Measurements from ENCODE around the gene GSAP.

Gene GSAP

GRCh38 chr7:77441046-77441445 lies 24.9 kb upstream of the GSAP start:
- H3K9me3 ChIP-seq (ENCODE audit: control insufficient read depth, insufficient read depth, low read length): no peaks in the 10 kb centered on the region
- no CpG with 5 or more reads among the region's 2 CpGs for WGBS (ENCODE audit: insufficient coverage, insufficient read length)
- no peaks in the 10 kb centered on the region for H3K36me3 ChIP-seq (ENCODE audit: control insufficient read depth, insufficient read depth, low read length)
- no peaks in the 10 kb centered on the region for H3K4me1 ChIP-seq (ENCODE audit: control insufficient read depth, insufficient read depth, low read length)
- H3K27me3 ChIP-seq (ENCODE audit: control insufficient read depth, insufficient read depth, low read length): no peaks in the 10 kb centered on the region
- H3K27ac ChIP-seq (ENCODE audit: low read length): no peak overlapping the region
- no peak for DNase-seq (ENCODE audit: low read depth, low spot score)
- no peak overlapping the region for H3K4me3 ChIP-seq (ENCODE audit: low read length)

- DNase-seq (ENCODE audit: low read depth, low spot score): no peak
- no peaks in the 10 kb centered on the region for H3K36me3 ChIP-seq (ENCODE audit: control insufficient read depth, insufficient read depth, low read length)
- no peak overlapping the region for H3K4me3 ChIP-seq (ENCODE audit: low read length)
- no CpG with 5 or more reads among the region's 5 CpGs for WGBS (ENCODE audit: insufficient coverage, insufficient read length)
- H3K9me3 ChIP-seq (ENCODE audit: control insufficient read depth, insufficient read depth, low read length): no peaks in the 10 kb centered on the region
- no peaks in the 10 kb centered on the region for H3K4me1 ChIP-seq (ENCODE audit: control insufficient read depth, insufficient read depth, low read length)
- H3K27ac ChIP-seq (ENCODE audit: low read length): no peak overlapping the region
- no peaks in the 10 kb centered on the region for H3K27me3 ChIP-seq (ENCODE audit: control insufficient read depth, insufficient read depth, low read length)
Observed at GRCh38 chr7:77439572-77439971, 23.4 kb upstream of the GSAP start.

- Histone ChIP-seq H3K27ac (ENCODE audit: low read length) (no peak overlapping the region), H3K4me3 (ENCODE audit: low read length) (no peak overlapping the region), H3K9me3 (ENCODE audit: control insufficient read depth, insufficient read depth, low read length) (no peaks in the 10 kb centered on the region), H3K27me3 (ENCODE audit: control insufficient read depth, insufficient read depth, low read length) (no peaks in the 10 kb centered on the region), H3K36me3 (ENCODE audit: control insufficient read depth, insufficient read depth, low read length) (no peaks in the 10 kb centered on the region), H3K4me1 (ENCODE audit: control insufficient read depth, insufficient read depth, low read length) (no peaks in the 10 kb centered on the region)
- WGBS (ENCODE audit: insufficient coverage, insufficient read length): no CpG with 5 or more reads among the region's 1 CpG
- DNase-seq (ENCODE audit: low read depth, low spot score): no peak
Observed at GRCh38 chr7:77438131-77438530, 22.0 kb upstream of the GSAP start.

- WGBS (ENCODE audit: insufficient coverage, insufficient read length): no CpG with 5 or more reads among the region's 3 CpGs
- Histone ChIP-seq H3K27ac (ENCODE audit: low read length) (no peak overlapping the region), H3K36me3 (ENCODE audit: control insufficient read depth, insufficient read depth, low read length) (no peaks in the 10 kb centered on the region), H3K4me3 (ENCODE audit: low read length) (no peak overlapping the region), H3K27me3 (ENCODE audit: control insufficient read depth, insufficient read depth, low read length) (no peaks in the 10 kb centered on the region), H3K4me1 (ENCODE audit: control insufficient read depth, insufficient read depth, low read length) (no peaks in the 10 kb centered on the region), H3K9me3 (ENCODE audit: control insufficient read depth, insufficient read depth, low read length) (no peaks in the 10 kb centered on the region)
- no peak for DNase-seq (ENCODE audit: low read depth, low spot score)
Observed at GRCh38 chr7:77434570-77435275, 18.6 kb upstream of the GSAP start.

GRCh38 chr7:77433901-77434300 lies 17.8 kb upstream of the GSAP start:
- H3K27ac ChIP-seq (ENCODE audit: low read length): no peak overlapping the region
- WGBS (ENCODE audit: insufficient coverage, insufficient read length): no CpG with 5 or more reads among the region's 5 CpGs

GRCh38 chr7:77430927-77431326 lies 14.8 kb upstream of the GSAP start:
- no peak overlapping the region for H3K4me3 ChIP-seq (ENCODE audit: low read length)
- no CpG with 5 or more reads among the region's 7 CpGs for WGBS (ENCODE audit: insufficient coverage, insufficient read length)
- peaks cover 2% of the 10 kb centered on the region; the same call in 1 of the 2 replicates for H3K4me1 ChIP-seq (ENCODE audit: control insufficient read depth, insufficient read depth, low read length)
- H3K36me3 ChIP-seq (ENCODE audit: control insufficient read depth, insufficient read depth, low read length): no peaks in the 10 kb centered on the region
- no peaks in the 10 kb centered on the region for H3K9me3 ChIP-seq (ENCODE audit: control insufficient read depth, insufficient read depth, low read length)
- no peak for DNase-seq (ENCODE audit: low read depth, low spot score)
- no peaks in the 10 kb centered on the region for H3K27me3 ChIP-seq (ENCODE audit: control insufficient read depth, insufficient read depth, low read length)
- no peak overlapping the region for H3K27ac ChIP-seq (ENCODE audit: low read length)

More at GRCh38 chr7:77433901-77434300, 17.8 kb upstream of the GSAP start:
- DNase-seq (ENCODE audit: low read depth, low spot score): no peak
- no peaks in the 10 kb centered on the region for H3K36me3 ChIP-seq (ENCODE audit: control insufficient read depth, insufficient read depth, low read length)
- H3K4me3 ChIP-seq (ENCODE audit: low read length): no peak overlapping the region
- H3K4me1 ChIP-seq (ENCODE audit: control insufficient read depth, insufficient read depth, low read length): no peaks in the 10 kb centered on the region
- H3K9me3 ChIP-seq (ENCODE audit: control insufficient read depth, insufficient read depth, low read length): no peaks in the 10 kb centered on the region
- H3K27me3 ChIP-seq (ENCODE audit: control insufficient read depth, insufficient read depth, low read length): no peaks in the 10 kb centered on the region

- Histone ChIP-seq H3K36me3 (ENCODE audit: control insufficient read depth, insufficient read depth, low read length) (no peaks in the 10 kb centered on the region), H3K4me3 (ENCODE audit: low read length) (no peak overlapping the region), H3K4me1 (ENCODE audit: control insufficient read depth, insufficient read depth, low read length) (peaks cover 2% of the 10 kb centered on the region; the same call in 1 of the 2 replicates), H3K27ac (ENCODE audit: low read length) (no peak overlapping the region), H3K9me3 (ENCODE audit: control insufficient read depth, insufficient read depth, low read length) (no peaks in the 10 kb centered on the region), H3K27me3 (ENCODE audit: control insufficient read depth, insufficient read depth, low read length) (no peaks in the 10 kb centered on the region)
- no peak for DNase-seq (ENCODE audit: low read depth, low spot score)
- no CpG with 5 or more reads among the region's 10 CpGs for WGBS (ENCODE audit: insufficient coverage, insufficient read length)
Observed at GRCh38 chr7:77428777-77429231, 12.7 kb upstream of the GSAP start.

- Histone ChIP-seq H3K4me1 (ENCODE audit: control insufficient read depth, insufficient read depth, low read length) (peaks cover 2% of the 10 kb centered on the region; the same call in 1 of the 2 replicates), H3K27me3 (ENCODE audit: control insufficient read depth, insufficient read depth, low read length) (no peaks in the 10 kb centered on the region), H3K9me3 (ENCODE audit: control insufficient read depth, insufficient read depth, low read length) (no peaks in the 10 kb centered on the region), H3K27ac (ENCODE audit: low read length) (no peak overlapping the region), H3K4me3 (ENCODE audit: low read length) (no peak overlapping the region), H3K36me3 (ENCODE audit: control insufficient read depth, insufficient read depth, low read length) (no peaks in the 10 kb centered on the region)
- no peak for DNase-seq (ENCODE audit: low read depth, low spot score)
- no CpG with 5 or more reads among the region's 5 CpGs for WGBS (ENCODE audit: insufficient coverage, insufficient read length)
Observed at GRCh38 chr7:77427996-77428603, 12.0 kb upstream of the GSAP start.

GRCh38 chr7:77426521-77427051 lies 10.4 kb upstream of the GSAP start:
- Histone ChIP-seq H3K4me1 (ENCODE audit: control insufficient read depth, insufficient read depth, low read length) (peaks cover 2% of the 10 kb centered on the region; the same call in 1 of the 2 replicates), H3K9me3 (ENCODE audit: control insufficient read depth, insufficient read depth, low read length) (no peaks in the 10 kb centered on the region), H3K36me3 (ENCODE audit: control insufficient read depth, insufficient read depth, low read length) (no peaks in the 10 kb centered on the region), H3K4me3 (ENCODE audit: low read length) (no peak overlapping the region), H3K27me3 (ENCODE audit: control insufficient read depth, insufficient read depth, low read length) (no peaks in the 10 kb centered on the region), H3K27ac (ENCODE audit: low read length) (no peak overlapping the region)
- DNase-seq (ENCODE audit: low read depth, low spot score): no peak
- no CpG with 5 or more reads among the region's 5 CpGs for WGBS (ENCODE audit: insufficient coverage, insufficient read length)

- no peak overlapping the region for H3K27ac ChIP-seq (ENCODE audit: low read length)
- no CpG with 5 or more reads among the region's 5 CpGs for WGBS (ENCODE audit: insufficient coverage, insufficient read length)
- H3K9me3 ChIP-seq (ENCODE audit: control insufficient read depth, insufficient read depth, low read length): no peaks in the 10 kb centered on the region
- DNase-seq (ENCODE audit: low read depth, low spot score): no peak
- H3K4me1 ChIP-seq (ENCODE audit: control insufficient read depth, insufficient read depth, low read length): peaks cover 2% of the 10 kb centered on the region; the same call in 1 of the 2 replicates
- H3K27me3 ChIP-seq (ENCODE audit: control insufficient read depth, insufficient read depth, low read length): no peaks in the 10 kb centered on the region
- no peaks in the 10 kb centered on the region for H3K36me3 ChIP-seq (ENCODE audit: control insufficient read depth, insufficient read depth, low read length)
- no peak overlapping the region for H3K4me3 ChIP-seq (ENCODE audit: low read length)
Observed at GRCh38 chr7:77426052-77426404, 9.9 kb upstream of the GSAP start.

Measured in iPS DF 6.9 (cell line).